Esophagus (tissue), 2 donors: ENCODE results near the gene TRDMT1. TPM values are rescaled to one million over a fixed set of nuclear protein-coding genes. Genes with fewer than 3 reads are reported as not detected.

Source experiments
- H3K27ac ChIP-seq, 2 donors: one replicate each; pipeline ENCODE4 v1.5.1; 2013; ENCODE audit warnings: low read depth in 2 of 2, mild to moderate bottlenecking in 2 of 2, inconsistent platforms in 1 of 2, low read length in 1 of 2, moderate library complexity in 1 of 2
- H3K27me3 ChIP-seq, 2 donors: one replicate each; pipeline ENCODE4 v1.6.1; 2013; ENCODE audit warnings: low read length in 2 of 2, control low read depth in 1 of 2, mild to moderate bottlenecking in 1 of 2; ENCODE audit not compliant: insufficient read depth in 2 of 2, control insufficient read depth in 1 of 2
- H3K36me3 ChIP-seq, 2 donors: one replicate each; pipeline ENCODE4 v1.6.1; 2013; ENCODE audit warnings: low read length in 1 of 2; ENCODE audit not compliant: control insufficient read depth in 2 of 2, insufficient read depth in 2 of 2
- H3K4me1 ChIP-seq, 2 donors: one replicate each; pipeline ENCODE4 v1.6.1; 2013; ENCODE audit warnings: low read length in 1 of 2; ENCODE audit not compliant: control insufficient read depth in 2 of 2, insufficient read depth in 2 of 2
- H3K4me3 ChIP-seq, 2 donors: one replicate each; pipeline ENCODE4 v1.5.1; 2013; ENCODE audit warnings: low read length in 2 of 2, mild to moderate bottlenecking in 2 of 2, low read depth in 1 of 2, moderate library complexity in 1 of 2
- H3K9me3 ChIP-seq, 2 donors: one replicate each; pipeline ENCODE4 v1.6.1; 2013; ENCODE audit warnings: mild to moderate bottlenecking in 2 of 2, low read depth in 1 of 2, low read length in 1 of 2, moderate library complexity in 1 of 2; ENCODE audit not compliant: control insufficient read depth in 2 of 2, insufficient read depth in 1 of 2
- WGBS, 2 donors: extraction: QIAGEN DNeasy Blood & Tissue Kit; methylation state at CpG; one replicate each; pipeline ENCODE4 v1.1.7; 2013; 5-methylcytosine and 5-hydroxymethylcytosine counted together
- polyA plus RNA-seq, 2 donors: library from polyadenylated mRNA; stranded (reverse); fragments of 200-250 nt; gene quantifications; one replicate each; pipeline ENCODE4 v1.2.3, GENCODE V29; 2013
- donor health status: healthy with polysubstance abuse.
- donor health status: Bipolar disorder and iron deficiency.

TRDMT1 gene
- polyA plus RNA-seq, 2 donors, result 0.81 to 1.2 TPM

DNA sequence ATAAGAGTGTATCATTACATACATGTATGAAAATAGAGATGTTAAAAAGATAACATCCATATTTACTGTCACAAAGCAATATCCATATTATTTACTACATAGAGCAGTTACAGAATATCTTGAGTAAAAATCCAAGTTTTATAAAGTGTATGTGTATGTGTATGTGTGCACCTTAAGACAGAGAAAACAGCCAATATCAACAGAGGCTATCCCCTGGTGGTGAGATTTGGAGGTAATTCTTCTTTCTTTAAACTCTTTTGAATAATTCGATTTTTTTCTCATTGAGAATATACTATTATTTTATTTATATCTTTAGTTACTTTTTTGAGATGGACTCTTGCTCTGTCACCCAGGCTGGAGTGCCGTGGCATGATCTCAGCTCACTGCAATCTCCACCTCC, 18.4 kb downstream of the TRDMT1 start:
- H3K9me3 ChIP-seq, result no peaks in the 10 kb centered on the region
- no peak overlapping the region for H3K27ac ChIP-seq
- no peaks in the 10 kb centered on the region for H3K4me1 ChIP-seq
- H3K4me3 ChIP-seq, result no peak overlapping the region
- H3K36me3 ChIP-seq, result no peaks in the 10 kb centered on the region
- H3K27me3 ChIP-seq, result no peaks in the 10 kb centered on the region
- WGBS, 2 donors, result 94 to 95% methylated on average over 2 of the region's 2 CpGs

GRCh38 chr10:17181751-17182150, 19.7 kb downstream of the TRDMT1 start:
- Histone ChIP-seq H3K27ac (no peak overlapping the region), H3K9me3 (no peaks in the 10 kb centered on the region), H3K4me1 (no peaks in the 10 kb centered on the region), H3K4me3 (no peak overlapping the region), H3K36me3 (no peaks in the 10 kb centered on the region), H3K27me3 (no peaks in the 10 kb centered on the region)
- WGBS, 2 donors, result 70 to 71% methylated on average over 3 of the region's 3 CpGs

GRCh38 chr10:17181110-17181509, 20.4 kb downstream of the TRDMT1 start:
- H3K27ac ChIP-seq, result no peak overlapping the region
- no peaks in the 10 kb centered on the region for H3K9me3 ChIP-seq
- H3K4me1 ChIP-seq, result no peaks in the 10 kb centered on the region
- no peaks in the 10 kb centered on the region for H3K36me3 ChIP-seq
- no peaks in the 10 kb centered on the region for H3K27me3 ChIP-seq
- no peak overlapping the region for H3K4me3 ChIP-seq
- 88 to 92% methylated on average over 5 of the region's 5 CpGs for WGBS, 2 donors

- Histone ChIP-seq H3K36me3 (no peaks in the 10 kb centered on the region), H3K4me3 (no peak overlapping the region), H3K4me1 (no peaks in the 10 kb centered on the region), H3K27me3 (no peaks in the 10 kb centered on the region), H3K27ac (no peak overlapping the region), H3K9me3 (no peaks in the 10 kb centered on the region)
- WGBS, 2 donors, result 84 to 88% methylated on average over 3 of the region's 3 CpGs
These were observed 22.5 kb downstream of the TRDMT1 start for GRCh38 chr10:17179002-17179401.

DNA sequence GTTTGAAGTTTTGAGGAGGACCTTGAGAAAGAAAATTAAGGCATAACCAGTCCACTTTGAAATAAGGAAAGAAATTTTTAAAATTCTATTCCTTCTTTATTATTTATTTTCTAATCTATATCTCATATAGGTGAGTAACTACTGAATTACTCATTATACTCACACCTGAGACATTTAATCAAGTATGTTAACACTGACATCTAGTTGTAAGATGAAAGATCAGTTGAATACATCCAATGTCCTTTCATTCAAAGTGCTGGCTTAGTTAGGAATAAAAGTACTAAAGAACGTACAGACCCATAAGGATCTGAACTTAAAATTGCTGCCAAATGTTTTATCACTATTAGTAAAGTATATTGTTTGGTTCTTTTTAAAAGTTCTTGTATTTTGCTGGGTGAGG, 23.5 kb downstream of the TRDMT1 start:
- Histone ChIP-seq H3K4me1 (no peaks in the 10 kb centered on the region), H3K9me3 (no peaks in the 10 kb centered on the region), H3K4me3 (no peak overlapping the region), H3K36me3 (no peaks in the 10 kb centered on the region), H3K27me3 (no peaks in the 10 kb centered on the region), H3K27ac (no peak overlapping the region)
- WGBS, 2 donors, result 83 to 85% methylated on average over 1 of the region's 1 CpG

GRCh38 chr10:17177014-17177413, 24.5 kb downstream of the TRDMT1 start:
- no peaks in the 10 kb centered on the region for H3K9me3 ChIP-seq
- H3K27me3 ChIP-seq, result no peaks in the 10 kb centered on the region
- no peaks in the 10 kb centered on the region for H3K4me1 ChIP-seq
- 97 to 100% methylated on average over 1 of the region's 1 CpG for WGBS, 2 donors
- H3K4me3 ChIP-seq, result no peak overlapping the region
- no peaks in the 10 kb centered on the region for H3K36me3 ChIP-seq
- no peak overlapping the region for H3K27ac ChIP-seq

- Histone ChIP-seq H3K4me3 (no peak overlapping the region), H3K27me3 (no peaks in the 10 kb centered on the region), H3K36me3 (no peaks in the 10 kb centered on the region), H3K27ac (no peak overlapping the region), H3K9me3 (no peaks in the 10 kb centered on the region), H3K4me1 (no peaks in the 10 kb centered on the region)
These were observed 25.4 kb downstream of the TRDMT1 start for GRCh38 chr10:17176091-17176490.

DNA sequence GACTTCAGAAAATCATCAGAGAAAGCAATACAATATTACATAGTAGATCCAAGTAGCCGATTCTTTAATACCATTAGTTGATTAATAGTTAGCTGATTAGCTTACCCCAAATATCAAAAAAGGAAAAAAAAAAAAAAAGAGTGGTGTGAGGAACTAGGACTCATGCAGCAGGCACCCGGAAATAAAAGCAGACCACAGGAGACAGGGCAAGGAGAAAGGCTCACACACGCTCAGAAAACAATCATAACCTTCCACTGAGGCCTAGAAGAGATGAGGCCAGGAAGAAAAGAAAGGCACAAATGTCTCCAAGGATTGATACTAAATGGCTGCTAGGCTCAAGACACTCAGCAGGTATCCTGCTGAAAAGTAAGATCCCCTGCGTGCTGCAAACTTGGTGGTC, 25.9 kb downstream of the TRDMT1 start:
- no peaks in the 10 kb centered on the region for H3K9me3 ChIP-seq
- H3K4me1 ChIP-seq, result no peaks in the 10 kb centered on the region
- H3K27me3 ChIP-seq, result no peaks in the 10 kb centered on the region
- H3K4me3 ChIP-seq, result no peak overlapping the region
- no peaks in the 10 kb centered on the region for H3K36me3 ChIP-seq
- no peak overlapping the region for H3K27ac ChIP-seq
- WGBS, 2 donors, result 74 to 79% methylated on average over 4 of the region's 4 CpGs

DNA sequence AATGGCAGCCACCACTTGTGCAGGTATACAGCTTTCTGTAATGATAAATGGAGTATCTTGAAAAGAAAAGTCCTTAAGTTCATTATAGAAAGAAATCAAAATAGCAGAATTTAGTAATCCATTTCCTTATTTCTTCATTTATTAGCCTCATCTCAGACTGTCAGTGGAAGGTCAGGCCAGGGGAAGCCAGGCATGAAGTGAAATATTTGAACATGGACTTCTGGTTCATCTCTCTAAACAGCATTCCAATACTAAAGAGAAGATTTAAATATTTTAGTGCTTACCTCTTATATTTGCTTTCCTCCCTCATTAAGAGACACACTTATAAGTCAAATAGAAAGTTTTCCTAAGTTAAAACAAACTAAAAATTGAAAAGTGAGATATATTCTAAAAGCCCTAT, 26.8 kb downstream of the TRDMT1 start:
- H3K9me3 ChIP-seq, result no peaks in the 10 kb centered on the region
- H3K36me3 ChIP-seq, result no peaks in the 10 kb centered on the region
- H3K27ac ChIP-seq, result no peak overlapping the region
- no peak overlapping the region for H3K4me3 ChIP-seq
- H3K4me1 ChIP-seq, result no peaks in the 10 kb centered on the region
- no peaks in the 10 kb centered on the region for H3K27me3 ChIP-seq

- H3K4me3 ChIP-seq, result no peak overlapping the region
- no peaks in the 10 kb centered on the region for H3K27me3 ChIP-seq
- H3K4me1 ChIP-seq, result no peaks in the 10 kb centered on the region
- no peaks in the 10 kb centered on the region for H3K9me3 ChIP-seq
- H3K27ac ChIP-seq, result no peak overlapping the region
- WGBS, 2 donors, result 77 to 80% methylated on average over 4 of the region's 4 CpGs
- H3K36me3 ChIP-seq, result no peaks in the 10 kb centered on the region
These were observed 30.3 kb downstream of the TRDMT1 start for GRCh38 chr10:17171141-17171641.
